GM06990 (cell line): ENCODE measurements around the gene HMBS.

ENCODE experiments used
- DNase-seq: peaks from one replicate; pipeline ENCODE4 v3.0.0-alpha.2; 2011; ENCODE audit not compliant: insufficient read length; ENCODE audit errors: extremely low read depth
- H3K27me3 ChIP-seq: replicated peaks from 2 replicates; pipeline ENCODE4 v1.6.0; 2011; ENCODE audit warnings: low read length; ENCODE audit not compliant: control insufficient read depth, insufficient read depth
- H3K36me3 ChIP-seq: 2 replicates; pipeline ENCODE4 v1.5.1; 2011; ENCODE audit warnings: low read length; ENCODE audit not compliant: control insufficient read depth, insufficient read depth
- H3K4me3 ChIP-seq: replicated peaks from 2 replicates; pipeline ENCODE4 v1.5.1; 2011; ENCODE audit warnings: low read depth, mild to moderate bottlenecking, control low read depth, low read length
- TF ChIP-seq, protein P1 (sequence below): IDR thresholded peaks from 2 replicates; pipeline ENCODE4 v1.5.1; 2011; ENCODE audit warnings: low read length, control low read depth, mild to moderate bottlenecking, inconsistent platforms; ENCODE audit not compliant: insufficient read depth, poor library complexity, severe bottlenecking

The HMBS gene

GRCh38 chr11:119081682-119082260, 2.9 kb upstream of the HMBS start:
- Histone ChIP-seq H3K36me3 (peaks cover 30% of the 10 kb centered on the region), H3K27me3 (no peaks in the 10 kb centered on the region), H3K4me3 (no peak overlapping the region)
- TF ChIP-seq, protein P1, sequence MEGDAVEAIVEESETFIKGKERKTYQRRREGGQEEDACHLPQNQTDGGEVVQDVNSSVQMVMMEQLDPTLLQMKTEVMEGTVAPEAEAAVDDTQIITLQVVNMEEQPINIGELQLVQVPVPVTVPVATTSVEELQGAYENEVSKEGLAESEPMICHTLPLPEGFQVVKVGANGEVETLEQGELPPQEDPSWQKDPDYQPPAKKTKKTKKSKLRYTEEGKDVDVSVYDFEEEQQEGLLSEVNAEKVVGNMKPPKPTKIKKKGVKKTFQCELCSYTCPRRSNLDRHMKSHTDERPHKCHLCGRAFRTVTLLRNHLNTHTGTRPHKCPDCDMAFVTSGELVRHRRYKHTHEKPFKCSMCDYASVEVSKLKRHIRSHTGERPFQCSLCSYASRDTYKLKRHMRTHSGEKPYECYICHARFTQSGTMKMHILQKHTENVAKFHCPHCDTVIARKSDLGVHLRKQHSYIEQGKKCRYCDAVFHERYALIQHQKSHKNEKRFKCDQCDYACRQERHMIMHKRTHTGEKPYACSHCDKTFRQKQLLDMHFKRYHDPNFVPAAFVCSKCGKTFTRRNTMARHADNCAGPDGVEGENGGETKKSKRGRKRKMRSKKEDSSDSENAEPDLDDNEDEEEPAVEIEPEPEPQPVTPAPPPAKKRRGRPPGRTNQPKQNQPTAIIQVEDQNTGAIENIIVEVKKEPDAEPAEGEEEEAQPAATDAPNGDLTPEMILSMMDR, result no peak
- DNase-seq, result no peak

GRCh38 chr11:119085437-119085847, 761 bp downstream of the HMBS start:
- TF ChIP-seq, protein P1, result no peak
- Histone ChIP-seq H3K36me3 (peaks cover 18% of the 10 kb centered on the region), H3K4me3 (peak overlapping the region; percentile 91), H3K27me3 (no peaks in the 10 kb centered on the region)
- no peak for DNase-seq

GRCh38 chr11:119087123-119087522, 2.4 kb downstream of the HMBS start:
- Histone ChIP-seq H3K36me3 (peaks cover 9% of the 10 kb centered on the region), H3K27me3 (no peaks in the 10 kb centered on the region), H3K4me3 (no peak overlapping the region)
- DNase-seq, result no peak
- TF ChIP-seq, protein P1, result no peak

DNA sequence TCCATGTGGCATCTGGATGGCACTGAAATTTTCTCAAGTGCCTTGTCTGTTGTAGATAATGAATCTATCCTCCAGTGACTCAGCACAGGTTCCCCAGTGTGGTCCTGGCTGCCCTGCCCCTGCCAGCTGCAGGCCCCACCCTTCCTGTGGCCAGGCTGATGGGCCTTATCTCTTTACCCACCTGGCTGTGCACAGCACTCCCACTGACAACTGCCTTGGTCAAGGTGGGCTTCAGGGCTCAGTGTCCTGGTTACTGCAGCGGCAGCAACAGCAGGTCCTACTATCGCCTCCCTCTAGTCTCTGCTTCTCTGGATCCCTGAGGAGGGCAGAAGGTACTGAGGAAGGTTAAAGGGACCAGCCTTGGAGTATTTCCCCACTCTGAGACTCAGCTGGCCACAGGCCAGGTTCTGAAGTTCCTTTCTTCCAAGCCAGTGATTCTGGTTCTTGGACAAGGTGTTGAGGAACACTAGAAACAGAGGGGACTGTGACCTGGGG, 3.1 kb downstream of the HMBS start:
- Histone ChIP-seq H3K4me3 (no peak overlapping the region), H3K27me3 (no peaks in the 10 kb centered on the region), H3K36me3 (peaks cover 12% of the 10 kb centered on the region)
- TF ChIP-seq, protein P1, result no peak
- no peak for DNase-seq

- no peak for DNase-seq
- Histone ChIP-seq H3K4me3 (no peak overlapping the region), H3K36me3 (peaks cover 16% of the 10 kb centered on the region), H3K27me3 (no peaks in the 10 kb centered on the region)
- TF ChIP-seq, protein P1, result no peak
Observed at GRCh38 chr11:119088406-119088805, 3.7 kb downstream of the HMBS start.

DNA sequence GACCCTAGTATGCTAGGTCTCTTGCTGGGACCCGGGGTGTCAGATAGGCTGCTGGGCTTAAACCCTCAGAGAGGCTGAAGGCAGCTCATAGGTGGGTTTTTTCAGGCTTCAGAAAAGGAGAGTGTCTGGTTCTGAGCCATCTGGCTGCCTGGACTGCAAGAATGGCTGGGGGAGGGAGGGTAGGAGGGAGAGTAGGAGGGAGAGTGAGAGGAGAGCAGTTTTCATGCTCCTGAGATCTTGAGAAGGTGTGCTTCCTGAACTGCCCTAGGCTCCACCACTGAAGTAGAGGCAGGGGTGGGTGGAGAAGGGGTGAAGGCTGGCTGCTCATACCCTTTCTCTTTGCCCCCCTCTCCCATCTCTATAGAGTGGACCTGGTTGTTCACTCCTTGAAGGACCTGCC, 4.6 kb downstream of the HMBS start:
- no peak for DNase-seq
- TF ChIP-seq, protein P1, result no peak
- no peak overlapping the region for H3K4me3 ChIP-seq
- no peaks in the 10 kb centered on the region for H3K27me3 ChIP-seq
- peaks cover 17% of the 10 kb centered on the region for H3K36me3 ChIP-seq
